Islet precursor cell (in vitro differentiated cells): ENCODE measurements around the gene PPFIA1.
"Not testable (repeated sequence)": the region's sequence is repeated elsewhere in the genome, so short reads cannot be mapped to it uniquely, and the experiment has no call there.

Experiments
- DNase-seq: peaks from one replicate; pipeline ENCODE4 v3.0.0-alpha.2; 2018

PPFIA1 gene

DNA sequence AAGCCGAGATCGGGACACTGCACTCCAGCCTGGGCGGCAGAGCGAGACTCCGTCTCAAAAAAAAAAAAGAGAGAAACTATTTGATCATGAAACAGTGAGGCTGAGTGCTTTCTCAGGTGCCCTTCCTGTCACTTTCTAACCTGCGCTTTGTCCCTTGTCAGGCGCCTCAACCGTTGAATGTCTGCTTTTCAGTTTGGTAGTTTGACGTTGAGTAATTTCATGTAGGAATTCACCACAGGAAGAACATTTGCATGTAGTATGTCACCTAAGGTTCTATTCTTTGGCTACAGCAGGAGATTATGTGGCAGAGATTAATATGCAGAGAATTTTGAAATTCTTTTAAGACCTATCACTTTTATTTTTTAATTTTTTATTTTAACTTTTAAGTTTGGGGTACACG lies 57.2 kb downstream of the PPFIA1 start:
- DNase-seq = no peak

DNA sequence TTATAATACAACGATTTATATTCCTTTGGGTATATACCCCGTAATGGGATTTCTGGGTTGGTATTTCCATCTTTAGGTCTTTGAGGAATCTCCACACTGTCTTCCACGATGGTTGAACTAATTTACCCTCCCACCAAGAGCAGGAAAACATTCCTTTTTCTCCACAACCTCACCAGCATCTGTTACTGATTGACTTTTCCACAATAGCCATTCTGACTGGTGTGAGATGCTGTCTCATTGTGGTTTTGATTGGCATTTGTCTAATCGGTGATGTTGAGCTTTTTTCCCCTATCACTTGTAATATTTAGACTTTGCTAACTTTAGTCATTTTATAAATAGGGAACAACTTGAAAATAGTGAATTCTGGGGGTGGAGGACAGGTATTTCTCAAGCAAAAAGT lies 58.1 kb downstream of the PPFIA1 start:
- no peak for DNase-seq

DNA sequence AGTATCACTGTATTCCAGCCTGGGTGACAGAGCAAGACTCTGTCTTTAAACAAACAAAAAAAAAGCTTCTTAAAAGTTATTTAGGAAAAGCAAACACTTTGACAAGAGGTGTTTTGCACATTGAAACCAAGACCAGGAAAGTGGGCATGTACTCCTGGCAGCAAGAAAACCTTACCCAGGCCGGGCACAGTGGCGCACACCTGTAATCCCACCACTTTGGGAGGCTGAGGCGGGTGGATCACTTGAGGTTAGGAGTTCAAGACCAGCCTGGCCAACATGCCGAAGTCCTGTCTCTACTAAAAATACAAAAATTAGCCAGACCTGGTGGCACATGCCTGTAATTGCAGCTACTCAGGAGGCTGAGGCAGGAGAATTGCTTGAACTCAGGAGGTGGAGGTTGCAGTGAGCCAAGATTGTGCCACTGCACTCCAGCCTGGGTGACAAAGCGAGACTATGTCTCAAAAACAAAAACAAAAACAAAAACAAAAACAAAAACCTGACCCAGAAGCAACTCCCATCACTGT lies 60.9 kb downstream of the PPFIA1 start:
- DNase-seq = not testable (repeated sequence)

DNA sequence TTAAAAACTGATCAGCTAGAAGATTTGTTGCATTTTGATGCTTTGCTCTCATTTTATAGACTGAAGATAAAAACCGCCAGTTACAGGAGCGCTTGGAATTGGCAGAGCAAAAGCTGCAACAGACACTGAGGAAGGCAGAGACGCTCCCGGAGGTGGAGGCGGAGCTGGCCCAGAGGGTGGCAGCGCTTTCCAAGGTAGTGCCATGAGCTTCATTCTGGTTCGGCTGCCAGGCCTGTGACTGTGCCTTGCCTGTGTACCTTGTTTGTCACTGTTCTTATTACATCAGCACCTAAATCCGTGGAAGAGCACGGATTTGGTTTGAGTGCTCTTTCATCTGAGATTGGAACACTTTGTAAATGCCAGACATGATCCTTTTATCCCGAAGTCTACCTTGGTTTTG lies 61.4 kb downstream of the PPFIA1 start:
- no peak for DNase-seq

DNA sequence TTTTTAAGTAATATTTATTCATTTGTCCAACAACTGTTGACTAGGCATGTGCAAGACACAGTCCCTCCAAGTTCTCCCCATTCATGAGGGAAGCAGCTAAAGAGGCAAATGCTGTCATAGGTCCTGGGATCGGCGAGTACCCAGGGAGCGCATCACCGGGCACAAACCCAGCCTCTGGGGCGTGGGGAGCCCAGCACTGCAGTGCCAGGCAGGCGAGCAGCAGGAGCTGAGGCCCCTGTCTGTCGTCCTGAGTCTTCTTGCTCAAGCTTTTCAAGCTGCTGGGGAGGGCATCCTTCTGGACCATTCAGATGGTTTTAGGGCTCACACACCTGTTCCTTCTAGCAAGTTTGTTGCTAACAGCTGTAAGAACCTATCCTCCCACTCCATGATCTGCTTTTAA lies 62.1 kb downstream of the PPFIA1 start:
- no peak for DNase-seq

DNA sequence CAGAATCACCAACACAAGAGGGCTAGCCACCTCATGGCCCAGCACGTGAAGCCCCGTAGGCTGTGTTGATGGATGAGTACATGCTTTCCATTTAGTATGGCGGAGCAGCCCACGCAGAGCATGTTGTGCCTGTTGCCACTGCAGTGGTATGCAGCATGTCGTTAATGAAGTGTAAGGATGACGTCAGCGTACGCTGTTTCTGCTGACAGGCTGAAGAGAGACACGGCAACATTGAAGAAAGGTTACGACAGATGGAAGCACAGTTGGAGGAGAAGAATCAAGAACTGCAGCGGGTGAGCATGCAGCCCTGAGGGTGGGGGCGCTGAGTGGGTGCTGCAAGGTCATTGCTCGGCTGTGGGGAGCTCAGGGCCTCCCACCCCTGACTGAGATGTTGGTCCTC lies 62.8 kb downstream of the PPFIA1 start:
- peak; percentile 66 for DNase-seq

DNA sequence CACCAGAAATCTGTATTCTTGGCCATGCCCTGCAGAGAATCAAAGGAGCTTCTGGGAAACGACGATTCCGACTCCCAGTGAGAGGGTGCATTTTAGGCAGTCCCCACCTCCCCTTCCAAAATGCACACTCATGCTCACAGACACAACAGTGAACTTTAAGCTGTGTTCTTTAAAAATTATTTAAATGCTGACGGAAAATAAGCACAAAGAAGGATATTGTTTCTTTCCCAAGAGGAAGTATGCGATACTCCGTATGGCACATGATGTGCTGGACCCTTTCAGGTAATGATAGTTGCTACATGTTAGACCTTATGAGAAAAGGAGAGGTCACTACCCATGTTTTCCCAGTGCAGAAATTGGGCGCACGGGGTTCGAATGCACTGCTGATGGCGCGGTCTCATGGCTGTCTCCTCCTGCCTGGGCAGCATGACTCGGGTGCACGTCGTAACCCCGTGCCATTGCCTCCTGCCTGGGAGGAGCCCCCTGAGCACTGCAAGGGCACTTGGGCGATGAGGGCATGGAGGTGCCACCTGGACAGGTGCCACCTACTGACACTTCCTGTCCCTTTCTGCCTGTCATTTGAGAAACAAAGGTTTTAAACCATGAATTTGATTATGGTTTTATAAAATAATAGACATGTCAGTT lies 64.0 kb downstream of the PPFIA1 start:
- no peak for DNase-seq

DNA sequence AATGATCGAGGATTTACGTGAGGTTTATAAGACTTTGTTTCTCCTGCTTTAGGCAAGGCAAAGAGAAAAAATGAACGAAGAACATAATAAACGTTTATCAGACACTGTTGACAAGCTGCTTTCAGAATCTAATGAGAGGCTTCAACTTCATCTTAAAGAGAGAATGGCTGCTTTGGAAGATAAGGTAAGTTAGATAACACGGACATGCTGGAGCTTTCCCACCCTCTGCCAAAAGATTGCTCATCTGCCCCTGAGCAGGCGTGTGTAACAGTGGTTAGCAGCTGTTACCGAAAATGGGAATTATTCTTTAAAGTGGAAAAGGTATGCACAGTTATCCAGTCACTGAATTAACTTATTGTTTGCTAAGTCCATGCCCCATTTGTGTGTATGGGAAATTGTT lies 65.0 kb downstream of the PPFIA1 start:
- no peak for DNase-seq

DNA sequence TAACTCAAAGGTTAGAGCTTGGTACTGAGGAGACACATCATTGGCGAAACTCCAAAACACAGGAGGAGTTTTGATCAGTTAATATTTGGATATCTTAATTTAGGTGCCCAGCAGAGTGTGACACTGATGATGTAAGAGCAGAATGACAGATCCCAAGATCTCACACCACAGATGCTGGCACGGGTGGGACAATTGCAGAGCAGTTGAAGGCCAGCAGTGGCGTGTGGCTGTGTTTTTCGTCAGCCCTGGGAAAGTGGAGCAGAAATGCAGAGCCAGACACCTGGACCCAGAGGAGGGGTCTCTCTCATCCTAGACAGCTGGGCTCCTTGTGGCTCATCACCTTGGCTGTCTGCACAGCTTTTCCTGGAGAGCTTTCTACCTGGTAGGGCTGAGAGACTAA lies 68.1 kb downstream of the PPFIA1 start:
- no peak for DNase-seq

DNA sequence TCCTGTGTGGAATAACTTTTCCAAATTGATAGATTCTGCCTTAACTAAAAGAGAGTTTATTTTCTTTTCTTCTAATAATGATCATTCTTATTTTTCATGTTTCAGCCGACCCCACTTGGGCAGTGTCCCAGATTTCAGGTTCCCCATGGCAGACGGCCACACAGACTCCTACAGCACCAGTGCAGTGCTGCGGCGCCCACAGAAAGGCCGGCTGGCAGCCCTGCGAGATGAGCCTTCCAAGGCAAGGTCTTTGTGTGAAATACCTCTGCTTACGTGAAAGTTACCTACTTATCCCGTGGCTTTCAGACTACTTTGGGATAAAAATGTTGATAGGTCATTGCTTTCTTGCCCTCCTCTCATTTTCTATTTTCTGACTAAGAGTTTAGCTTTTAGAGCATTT lies 68.6 kb downstream of the PPFIA1 start:
- no peak for DNase-seq

DNA sequence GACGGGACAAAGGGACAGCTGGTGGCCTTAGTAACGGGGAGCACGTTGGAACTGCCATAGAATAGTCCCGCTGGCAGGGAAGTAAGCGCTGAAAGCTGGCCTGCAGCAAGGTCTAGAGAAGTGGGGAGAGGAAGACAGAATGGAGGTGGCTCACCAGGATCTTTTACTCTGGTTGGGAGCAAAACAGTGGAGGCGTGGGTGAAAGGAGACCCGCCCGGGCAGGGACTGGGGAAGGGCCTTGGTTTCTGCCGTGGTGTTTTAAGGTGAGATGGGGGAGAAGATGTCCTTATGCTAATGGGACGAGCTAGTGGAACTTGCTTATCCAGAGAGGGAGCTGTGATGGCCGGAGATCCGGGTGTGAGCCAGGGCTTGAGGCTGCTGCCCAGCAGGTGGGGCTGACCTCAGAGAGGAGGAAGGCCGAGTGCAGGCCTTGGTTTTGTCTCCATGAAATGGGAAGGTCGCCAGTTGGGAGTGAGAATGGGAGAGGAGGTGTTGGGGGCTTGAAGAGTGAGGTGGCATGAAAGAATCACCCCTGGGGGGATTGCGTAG lies 71.5 kb downstream of the PPFIA1 start:
- no peak for DNase-seq

DNA sequence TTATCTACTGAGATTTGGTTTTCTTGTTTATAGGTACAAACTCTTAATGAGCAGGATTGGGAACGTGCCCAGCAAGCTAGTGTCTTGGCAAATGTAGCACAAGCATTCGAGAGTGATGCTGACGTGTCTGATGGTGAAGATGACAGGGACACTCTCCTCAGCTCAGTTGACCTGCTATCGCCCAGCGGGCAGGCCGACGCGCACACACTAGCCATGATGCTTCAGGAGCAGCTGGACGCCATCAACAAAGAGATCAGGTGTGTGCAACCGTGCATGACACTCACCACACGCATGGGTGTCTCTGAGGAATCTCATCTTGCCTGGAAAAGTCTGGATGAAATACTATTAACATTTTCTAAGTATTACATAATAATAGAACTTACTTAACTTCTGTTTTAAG lies 73.1 kb downstream of the PPFIA1 start:
- no peak for DNase-seq

DNA sequence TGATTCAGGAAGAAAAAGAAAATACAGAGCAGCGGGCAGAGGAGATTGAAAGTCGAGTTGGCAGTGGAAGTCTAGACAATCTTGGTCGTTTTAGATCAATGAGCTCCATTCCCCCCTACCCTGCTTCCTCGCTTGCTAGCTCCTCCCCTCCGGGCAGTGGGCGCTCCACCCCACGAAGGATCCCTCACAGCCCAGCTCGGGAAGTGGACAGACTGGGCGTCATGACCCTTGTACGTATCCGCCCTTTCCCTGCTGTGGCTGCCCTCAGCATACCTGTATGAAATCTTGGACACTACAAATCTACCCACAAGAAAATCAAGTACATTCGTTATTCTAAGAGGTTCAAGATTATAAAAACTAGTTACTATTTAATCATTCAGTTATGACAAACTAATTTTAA lies 77.7 kb downstream of the PPFIA1 start:
- DNase-seq = no peak

DNA sequence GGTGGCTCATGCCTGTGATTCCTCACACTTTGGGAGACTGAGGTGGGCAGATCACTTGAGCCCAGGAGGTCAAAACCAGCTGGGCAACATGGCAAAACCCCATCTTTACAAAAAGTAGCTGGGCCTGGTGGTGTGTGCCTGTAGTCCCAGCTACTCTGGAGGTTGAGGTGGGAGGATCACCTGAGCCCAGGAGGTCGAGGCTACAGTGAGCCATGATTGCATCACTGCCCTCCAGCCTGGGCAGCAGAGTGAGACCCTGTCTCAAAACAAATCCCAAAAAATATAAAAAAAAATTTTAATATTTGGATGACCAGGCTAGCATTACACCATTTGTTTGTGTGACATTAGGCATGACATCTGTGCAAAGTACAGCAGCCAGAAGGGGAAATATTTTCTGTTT lies 78.1 kb downstream of the PPFIA1 start:
- no peak for DNase-seq

DNA sequence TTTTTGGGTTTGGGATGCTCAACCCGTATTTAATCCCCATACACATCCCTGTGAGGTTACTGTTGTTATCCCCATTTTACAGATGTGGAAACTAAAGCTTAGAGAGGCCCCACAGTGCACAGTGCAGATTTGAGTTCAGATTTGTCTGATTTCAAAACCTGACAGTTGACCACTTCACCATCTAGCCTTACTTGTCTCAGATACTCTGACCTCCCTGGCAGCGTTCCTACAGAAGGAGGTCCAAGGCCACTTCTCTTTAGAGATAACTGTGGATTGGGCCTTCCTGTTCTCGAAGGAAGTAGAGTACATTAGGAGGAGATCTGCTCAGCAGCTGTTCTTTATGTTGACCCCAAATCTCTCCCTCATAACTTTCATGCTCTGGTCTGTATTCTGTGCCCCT lies 81.2 kb downstream of the PPFIA1 start:
- DNase-seq = no peak

DNA sequence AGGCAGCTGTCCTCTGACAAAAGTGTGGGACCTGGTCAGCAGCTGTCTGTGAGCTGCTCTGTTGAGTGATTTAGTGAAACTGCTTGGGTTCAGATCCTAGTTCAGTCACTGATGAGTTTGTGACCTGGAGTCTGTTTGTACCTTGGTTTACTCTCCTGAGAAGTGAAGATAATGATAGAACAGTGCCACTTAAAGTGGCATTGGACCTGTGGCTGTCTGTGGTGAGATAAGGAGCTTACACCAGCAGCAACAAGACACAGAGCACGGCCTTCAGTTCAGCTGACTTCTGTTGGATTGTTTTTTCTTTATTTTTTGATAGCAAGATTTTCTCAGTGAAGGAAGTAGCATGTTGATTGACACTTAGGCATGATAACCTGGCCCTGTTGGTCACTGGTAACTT lies 81.6 kb downstream of the PPFIA1 start:
- DNase-seq = no peak

DNA sequence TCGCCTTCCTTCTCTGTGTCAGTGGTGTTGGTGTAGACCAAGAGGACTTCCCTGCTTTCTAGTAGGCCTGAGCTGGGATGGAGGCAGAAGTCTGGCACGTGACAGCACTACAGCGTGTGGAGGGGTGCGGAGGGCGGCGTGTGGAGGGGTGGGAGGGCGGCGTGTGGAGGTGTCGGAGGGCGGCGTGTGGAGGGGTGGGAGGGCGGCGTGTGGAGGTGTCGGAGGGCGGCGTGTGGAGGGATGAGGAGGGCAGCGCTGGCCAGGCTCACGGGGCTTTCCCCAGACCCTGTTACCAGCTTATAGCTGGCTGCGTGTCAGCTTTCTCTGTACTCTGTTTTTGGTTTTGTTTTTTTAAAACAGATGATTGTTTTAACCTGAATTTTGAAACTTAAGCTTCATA lies 82.1 kb downstream of the PPFIA1 start:
- no peak for DNase-seq

DNA sequence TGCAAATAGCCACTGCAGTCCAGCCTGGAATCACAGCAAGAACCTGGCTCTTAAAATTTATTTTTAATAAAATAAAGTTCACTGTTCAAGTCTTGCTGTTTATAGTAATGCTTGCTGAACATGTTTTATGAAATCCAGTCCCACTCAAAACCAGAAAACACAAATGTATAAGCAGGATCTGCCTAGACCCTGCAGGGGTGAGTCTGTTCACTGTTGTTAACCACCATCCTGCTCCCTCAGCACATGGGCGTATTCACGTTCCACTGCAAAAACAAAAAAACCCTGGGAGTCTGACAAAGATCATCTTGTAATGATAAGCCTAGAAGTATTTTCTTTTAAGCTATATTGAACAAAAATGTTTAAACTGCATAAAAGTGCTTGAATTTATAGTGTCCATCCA lies 82.8 kb downstream of the PPFIA1 start:
- DNase-seq = no peak

DNA sequence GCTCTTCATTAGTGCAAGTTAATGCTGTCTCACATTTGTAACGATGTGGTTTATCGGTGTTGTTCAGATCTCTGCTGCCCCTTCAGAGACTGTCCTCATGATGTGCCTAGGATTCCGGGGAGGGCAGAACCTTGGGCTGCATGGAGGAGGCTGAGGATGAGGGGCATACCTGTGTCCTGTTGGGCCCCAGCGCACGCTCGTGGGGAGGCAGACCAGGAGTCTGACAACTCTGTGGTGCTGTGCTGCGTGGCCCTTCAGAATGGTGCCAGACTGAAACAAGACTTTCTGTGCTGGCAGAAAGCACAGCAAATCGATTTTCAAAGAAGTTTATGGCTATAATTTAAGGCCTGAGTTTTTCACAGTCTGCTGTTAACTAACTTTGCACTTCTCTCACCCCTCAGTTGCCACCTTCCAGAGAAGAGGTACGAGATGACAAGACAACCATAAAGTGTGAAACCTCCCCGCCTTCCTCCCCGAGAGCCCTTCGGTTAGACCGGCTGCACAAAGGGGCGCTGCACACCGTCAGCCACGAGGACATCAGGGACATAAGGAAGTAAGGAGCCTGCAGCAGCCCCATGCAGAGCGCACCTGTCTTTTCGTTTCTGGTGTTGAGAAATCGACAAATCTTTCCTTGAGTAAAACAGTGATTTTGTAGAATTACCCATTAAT lies 83.5 kb downstream of the PPFIA1 start:
- DNase-seq = no peak

DNA sequence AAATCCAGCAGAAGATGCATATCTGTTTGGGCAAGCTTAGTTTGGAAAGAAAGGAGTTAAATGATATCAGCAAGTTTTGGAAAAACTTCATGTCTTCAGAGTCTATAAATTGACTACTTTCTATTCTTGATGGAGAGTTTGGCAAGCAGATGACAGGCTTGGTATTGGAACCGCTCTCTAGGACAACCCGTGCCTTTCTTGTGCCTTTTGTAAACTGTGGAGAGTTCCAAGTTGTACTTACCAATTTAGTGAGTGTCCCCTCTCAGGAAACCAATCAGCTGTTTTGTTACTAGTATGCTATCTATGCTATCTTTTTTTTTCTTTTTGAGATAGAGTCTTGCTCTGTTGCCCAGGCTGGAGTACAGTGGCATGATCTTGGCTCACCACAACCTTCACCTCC lies 84.1 kb downstream of the PPFIA1 start:
- DNase-seq = no peak

DNA sequence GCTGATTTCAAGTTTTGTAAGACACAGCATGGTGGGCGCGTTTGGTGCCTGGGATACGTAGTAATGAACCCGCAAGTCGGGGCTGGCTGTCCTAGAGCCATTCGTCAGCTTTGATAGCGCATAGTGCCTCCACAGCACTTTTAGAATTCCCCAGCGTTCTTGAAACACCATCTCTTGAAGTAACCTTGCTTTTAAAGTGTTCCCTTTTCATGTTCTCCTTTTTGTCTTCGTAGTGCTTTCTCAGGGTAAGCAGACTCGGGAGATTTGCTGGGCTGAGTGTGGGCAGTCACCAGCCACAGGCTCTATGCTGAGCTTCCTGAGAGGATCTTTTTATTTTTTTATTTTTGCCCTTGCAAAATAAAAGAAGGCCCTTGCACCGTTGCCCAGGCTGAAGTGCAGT lies 88.3 kb downstream of the PPFIA1 start:
- no peak for DNase-seq

DNA sequence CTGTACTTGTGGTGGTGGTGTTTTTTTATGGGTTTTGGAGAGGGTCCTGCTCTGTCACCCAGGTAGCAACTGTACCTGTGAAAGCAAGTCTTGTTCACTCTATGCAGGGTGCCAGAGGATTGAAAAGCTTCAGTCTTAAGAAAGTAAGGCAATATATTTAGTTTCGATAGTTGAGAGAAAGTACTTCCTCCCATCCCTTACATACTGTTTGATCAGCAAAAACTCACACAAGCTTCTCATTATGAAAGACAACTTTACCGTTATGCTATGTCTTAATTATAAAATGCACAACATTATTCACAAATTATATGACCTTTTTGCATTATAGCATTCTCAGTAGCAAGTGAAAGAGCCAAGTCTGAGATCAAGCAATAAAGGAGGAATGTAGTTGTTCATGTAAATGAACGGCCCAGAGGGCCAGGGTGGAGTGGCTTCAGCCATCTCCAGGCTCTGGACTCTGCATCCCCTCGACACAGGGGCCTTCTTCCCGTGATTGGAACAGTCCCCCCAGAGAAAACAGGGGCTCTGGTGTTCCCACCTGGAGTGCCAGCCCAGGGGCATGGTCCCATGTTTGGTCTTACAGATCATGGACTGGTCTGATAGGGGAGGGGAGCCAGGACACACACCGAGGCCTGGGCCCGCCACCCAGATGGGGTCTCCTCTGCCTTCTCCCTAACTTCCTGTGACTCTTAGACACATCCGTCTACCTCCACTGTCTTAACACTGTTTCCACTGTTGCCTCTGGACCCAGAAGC lies 89.1 kb downstream of the PPFIA1 start:
- DNase-seq = no peak

DNA sequence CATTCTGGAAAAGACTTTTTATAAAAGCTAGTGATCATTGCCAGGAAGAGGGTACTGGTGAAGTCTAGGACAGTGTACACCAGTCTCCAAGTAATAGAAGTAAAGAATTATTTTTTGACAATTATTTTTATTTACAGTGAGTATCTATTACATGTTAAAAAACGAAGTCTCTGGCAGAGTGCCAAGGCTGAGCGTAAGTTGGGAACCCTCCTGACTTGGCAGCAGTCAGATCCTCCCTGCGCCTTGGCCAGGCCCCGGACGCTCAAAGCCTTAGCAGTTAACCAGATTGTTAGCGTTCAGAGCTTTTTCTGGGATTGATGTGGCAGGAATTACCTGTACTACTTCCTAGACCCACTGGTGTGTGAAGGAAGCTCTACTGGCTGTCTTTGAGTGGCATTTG lies 89.7 kb downstream of the PPFIA1 start:
- DNase-seq = no peak

DNA sequence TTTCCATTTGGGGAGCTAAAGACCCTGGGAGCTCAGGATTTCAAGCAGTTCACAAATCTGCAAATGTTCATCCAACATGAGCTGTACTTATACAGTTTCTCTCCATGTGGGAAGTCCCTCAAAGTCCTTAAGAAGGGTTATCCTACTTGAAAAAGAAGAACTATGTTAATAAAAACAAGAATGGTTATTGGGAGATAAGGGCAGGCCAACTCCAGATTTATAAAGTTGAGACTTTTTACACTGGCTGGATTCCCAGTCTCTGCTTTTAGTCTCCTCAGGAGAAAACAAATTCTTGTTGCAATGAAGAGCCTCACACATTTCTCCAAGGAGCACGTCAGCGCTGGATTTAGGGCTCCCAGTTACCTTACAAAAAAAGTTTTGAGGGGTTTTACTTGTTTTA lies 93.7 kb downstream of the PPFIA1 start:
- DNase-seq = no peak
